Measurements from ENCODE around the gene CCDC88C. TPM values are rescaled to one million over a fixed set of nuclear protein-coding genes. Genes with fewer than 3 reads are reported as not detected.
A peak's percentile ranks its signal among the peaks of the same experiment; 100 is the strongest.
"Not testable (repeated sequence)": the region's sequence is repeated elsewhere in the genome, so short reads cannot be mapped to it uniquely, and the experiment has no call there.

The CCDC88C gene
- total RNA-seq, 2 experiments from 2014 or later: 137 to 253 TPM

- ChIA-PET POLR2A (interaction anchor here (0.6 to 2.5 kb wide), 4 partner anchors 13 to 731 kb away, joined by 3 to 8 read pairs (median 4); no protein-coding TSS in a partner anchor), CTCF (ENCODE audit: unreplicated experiment) (interaction anchor here (0.6 to 1.0 kb wide), 2 partner anchors 12 to 24 kb away, joined by 3 to 4 read pairs; no protein-coding TSS in a partner anchor)
- no peaks in the 10 kb centered on the region for H3K79me2 ChIP-seq (ENCODE audit: insufficient read depth, low read depth, low read length)
- H4K20me1 ChIP-seq (ENCODE audit: insufficient read depth, low read length): no peaks in the 10 kb centered on the region
- no peak overlapping the region for H3K4me3 ChIP-seq (ENCODE audit: low read depth, low read length, poor library complexity, severe bottlenecking)
- peak; percentile 61 for DNase-seq (ENCODE audit: low spot score)
- BruUV-seq (replicated peaks): no TSS peak
- peak overlapping the region; percentile 52; the same call in 1 of the 2 replicates for H2AFZ ChIP-seq (ENCODE audit: low read length)
- H3K9me2 ChIP-seq (ENCODE audit: insufficient read depth, low read length): no peaks in the 10 kb centered on the region
- H3K4me1 ChIP-seq (ENCODE audit: insufficient read depth, low read length, poor library complexity, severe bottlenecking): peaks cover 35% of the 10 kb centered on the region
- H3K9me3 ChIP-seq (ENCODE audit: low read length): peaks cover 12% of the 10 kb centered on the region
- peak overlapping the region; percentile 22 for H3K27ac ChIP-seq (ENCODE audit: low read depth, low read length, poor library complexity, severe bottlenecking)
- peak overlapping the region; percentile 52 for H3K4me2 ChIP-seq (ENCODE audit: low read length)
- intact Hi-C loops (cut with micrococcal nuclease; ENCODE audit: unreplicated experiment): no loop called here
- no peak for TF ChIP-seq EZH2phosphoT487 (IDR thresholded peaks at IDR 0.05; ENCODE audit: borderline replicate concordance, low read depth, low read length)
- TF ChIP-seq, protein P1, sequence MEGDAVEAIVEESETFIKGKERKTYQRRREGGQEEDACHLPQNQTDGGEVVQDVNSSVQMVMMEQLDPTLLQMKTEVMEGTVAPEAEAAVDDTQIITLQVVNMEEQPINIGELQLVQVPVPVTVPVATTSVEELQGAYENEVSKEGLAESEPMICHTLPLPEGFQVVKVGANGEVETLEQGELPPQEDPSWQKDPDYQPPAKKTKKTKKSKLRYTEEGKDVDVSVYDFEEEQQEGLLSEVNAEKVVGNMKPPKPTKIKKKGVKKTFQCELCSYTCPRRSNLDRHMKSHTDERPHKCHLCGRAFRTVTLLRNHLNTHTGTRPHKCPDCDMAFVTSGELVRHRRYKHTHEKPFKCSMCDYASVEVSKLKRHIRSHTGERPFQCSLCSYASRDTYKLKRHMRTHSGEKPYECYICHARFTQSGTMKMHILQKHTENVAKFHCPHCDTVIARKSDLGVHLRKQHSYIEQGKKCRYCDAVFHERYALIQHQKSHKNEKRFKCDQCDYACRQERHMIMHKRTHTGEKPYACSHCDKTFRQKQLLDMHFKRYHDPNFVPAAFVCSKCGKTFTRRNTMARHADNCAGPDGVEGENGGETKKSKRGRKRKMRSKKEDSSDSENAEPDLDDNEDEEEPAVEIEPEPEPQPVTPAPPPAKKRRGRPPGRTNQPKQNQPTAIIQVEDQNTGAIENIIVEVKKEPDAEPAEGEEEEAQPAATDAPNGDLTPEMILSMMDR (conservative IDR thresholded peaks at IDR 0.05; ENCODE audit: low read length): no peak
- peaks cover 12% of the 10 kb centered on the region for H3K36me3 ChIP-seq (ENCODE audit: insufficient read depth, low read length)
Observed at GRCh38 chr14:91228112-91229004, 189.3 kb downstream of the CCDC88C start.

DNA sequence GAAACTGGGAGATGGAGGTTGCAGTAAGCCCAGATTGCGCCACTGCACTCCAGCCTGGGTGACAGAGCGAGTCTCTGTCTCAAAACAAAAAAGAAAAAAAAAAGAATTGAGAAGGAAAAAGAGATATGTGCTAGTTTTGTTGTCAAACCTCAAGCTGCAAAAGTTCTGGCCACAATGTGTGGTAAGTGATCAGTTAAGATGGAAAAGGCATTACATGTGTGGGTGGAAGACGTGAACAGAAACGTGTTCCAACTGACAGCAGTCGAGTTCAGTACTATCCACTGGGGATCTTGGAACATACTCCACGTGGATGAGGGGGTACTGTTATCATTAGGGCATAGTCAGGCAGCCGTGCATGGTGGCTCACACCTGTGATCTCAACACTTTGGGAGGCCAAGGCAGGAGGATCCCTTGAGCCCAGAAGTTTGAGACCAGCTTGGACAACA, 190.4 kb downstream of the CCDC88C start:
- H3K4me1 ChIP-seq (ENCODE audit: insufficient read depth, low read length, poor library complexity, severe bottlenecking): peaks cover 35% of the 10 kb centered on the region

GRCh38 chr14:91226360-91226759, 191.3 kb downstream of the CCDC88C start:
- DNase-seq (ENCODE audit: low spot score); H4K20me1 ChIP-seq (ENCODE audit: insufficient read depth, low read length); CTCF ChIA-PET (ENCODE audit: unreplicated experiment); intact Hi-C loops (cut with micrococcal nuclease; ENCODE audit: unreplicated experiment); H2AFZ ChIP-seq (ENCODE audit: low read length); BruUV-seq (replicated peaks); H3K4me3 ChIP-seq (ENCODE audit: low read depth, low read length, poor library complexity, severe bottlenecking); H3K9me2 ChIP-seq (ENCODE audit: insufficient read depth, low read length); POLR2A ChIA-PET; H3K27ac ChIP-seq (ENCODE audit: low read depth, low read length, poor library complexity, severe bottlenecking); H3K79me2 ChIP-seq (ENCODE audit: insufficient read depth, low read depth, low read length); H3K4me2 ChIP-seq (ENCODE audit: low read length); H3K36me3 ChIP-seq (ENCODE audit: insufficient read depth, low read length): not testable (repeated sequence)
- peaks cover 35% of the 10 kb centered on the region for H3K4me1 ChIP-seq (ENCODE audit: insufficient read depth, low read length, poor library complexity, severe bottlenecking)
- H3K9me3 ChIP-seq (ENCODE audit: low read length): peaks cover 10% of the 10 kb centered on the region

More for the DNA sequence above, 190.4 kb downstream of the CCDC88C start:
- no peak overlapping the region for H3K4me3 ChIP-seq (ENCODE audit: low read depth, low read length, poor library complexity, severe bottlenecking)
- ChIA-PET CTCF (ENCODE audit: unreplicated experiment) (no interaction called here), POLR2A (interaction anchor here (0.6 to 2.5 kb wide), 2 partner anchors 14 to 18 kb away, joined by 3 to 8 read pairs; no protein-coding TSS in a partner anchor)
- no peak overlapping the region for H3K27ac ChIP-seq (ENCODE audit: low read depth, low read length, poor library complexity, severe bottlenecking)
- intact Hi-C loops (cut with micrococcal nuclease; ENCODE audit: unreplicated experiment): no loop called here
- peaks cover 12% of the 10 kb centered on the region for H3K36me3 ChIP-seq (ENCODE audit: insufficient read depth, low read length)
- no peak for DNase-seq (ENCODE audit: low spot score)
- BruUV-seq (replicated peaks): no TSS peak
- TF ChIP-seq EZH2phosphoT487 (IDR thresholded peaks at IDR 0.05; ENCODE audit: borderline replicate concordance, low read depth, low read length): no peak
- TF ChIP-seq, protein P1 (conservative IDR thresholded peaks at IDR 0.05; ENCODE audit: low read length): no peak
- peaks cover 12% of the 10 kb centered on the region for H3K9me3 ChIP-seq (ENCODE audit: low read length)
- H3K4me2 ChIP-seq (ENCODE audit: low read length): no peak overlapping the region
- no peaks in the 10 kb centered on the region for H3K79me2 ChIP-seq (ENCODE audit: insufficient read depth, low read depth, low read length)
- H3K9me2 ChIP-seq (ENCODE audit: insufficient read depth, low read length): no peaks in the 10 kb centered on the region
- no peaks in the 10 kb centered on the region for H4K20me1 ChIP-seq (ENCODE audit: insufficient read depth, low read length)
- H2AFZ ChIP-seq (ENCODE audit: low read length): no peak overlapping the region

All from OCI-LY7 (cell line).